Measurements from ENCODE around the gene DYSF. TPM values are rescaled to one million over a fixed set of nuclear protein-coding genes. Genes with fewer than 3 reads are reported as not detected.

Gene DYSF
- total RNA-seq, 1 experiment from 2014 or later: 5.5 TPM

DNA sequence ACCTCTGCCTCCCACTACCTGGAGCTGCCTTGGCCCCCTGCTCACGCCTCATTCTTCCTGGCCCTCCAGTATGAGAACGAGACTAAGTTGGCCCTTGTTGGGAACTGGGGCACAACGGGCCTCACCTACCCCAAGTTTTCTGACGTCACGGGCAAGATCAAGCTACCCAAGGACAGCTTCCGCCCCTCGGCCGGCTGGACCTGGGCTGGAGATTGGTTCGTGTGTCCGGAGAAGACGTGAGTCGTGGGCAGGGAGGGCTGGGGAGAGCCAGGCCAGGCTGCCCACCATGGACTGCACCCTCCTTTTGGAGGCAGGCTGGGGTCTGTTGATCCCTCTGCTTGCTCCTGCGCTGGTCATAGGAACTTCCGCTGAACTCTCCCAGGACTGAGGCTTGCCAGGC is 114.7 kb downstream of the DYSF start:
- peaks cover 9% of the 10 kb centered on the region for H3K9me3 ChIP-seq (ENCODE audit: control insufficient read depth, low read depth, low read length)
- Mint-ChIP-seq H3K27ac (no peak overlapping the region), H3K36me3 (ENCODE audit: insufficient read depth in 1 of 3, low read depth in 3 of 3) (no peaks in the 10 kb centered on the region; a peak in 1 of 7 replicates), H3K9me3 (no peaks in the 10 kb centered on the region), H3K27me3 (ENCODE audit: low read depth) (no peaks in the 10 kb centered on the region), H3K4me3 (no peak overlapping the region), H3K4me1 (no peaks in the 10 kb centered on the region)
- no peak overlapping the region for H3K4me2 ChIP-seq (ENCODE audit: insufficient read depth, insufficient read length, low read length)
- H3K56ac ChIP-seq (ENCODE audit: insufficient read length, low read depth, low read length): no peak overlapping the region
- no peak overlapping the region for H2BK12ac ChIP-seq (ENCODE audit: insufficient read length, low read depth, low read length)
- no peak overlapping the region; the same call in 1 of the 2 replicates for H3K14ac ChIP-seq (ENCODE audit: insufficient read depth, low read length)
- no peak overlapping the region for H3T11ph ChIP-seq (ENCODE audit: low read length)
- H3K18ac ChIP-seq (ENCODE audit: insufficient read length, low read depth, low read length): no peak overlapping the region
- H3K23ac ChIP-seq (ENCODE audit: insufficient read length, low read depth, low read length): no peak overlapping the region
- TF ChIP-seq, protein P1, sequence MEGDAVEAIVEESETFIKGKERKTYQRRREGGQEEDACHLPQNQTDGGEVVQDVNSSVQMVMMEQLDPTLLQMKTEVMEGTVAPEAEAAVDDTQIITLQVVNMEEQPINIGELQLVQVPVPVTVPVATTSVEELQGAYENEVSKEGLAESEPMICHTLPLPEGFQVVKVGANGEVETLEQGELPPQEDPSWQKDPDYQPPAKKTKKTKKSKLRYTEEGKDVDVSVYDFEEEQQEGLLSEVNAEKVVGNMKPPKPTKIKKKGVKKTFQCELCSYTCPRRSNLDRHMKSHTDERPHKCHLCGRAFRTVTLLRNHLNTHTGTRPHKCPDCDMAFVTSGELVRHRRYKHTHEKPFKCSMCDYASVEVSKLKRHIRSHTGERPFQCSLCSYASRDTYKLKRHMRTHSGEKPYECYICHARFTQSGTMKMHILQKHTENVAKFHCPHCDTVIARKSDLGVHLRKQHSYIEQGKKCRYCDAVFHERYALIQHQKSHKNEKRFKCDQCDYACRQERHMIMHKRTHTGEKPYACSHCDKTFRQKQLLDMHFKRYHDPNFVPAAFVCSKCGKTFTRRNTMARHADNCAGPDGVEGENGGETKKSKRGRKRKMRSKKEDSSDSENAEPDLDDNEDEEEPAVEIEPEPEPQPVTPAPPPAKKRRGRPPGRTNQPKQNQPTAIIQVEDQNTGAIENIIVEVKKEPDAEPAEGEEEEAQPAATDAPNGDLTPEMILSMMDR (conservative IDR thresholded peaks at IDR 0.05): no peak
- no peak overlapping the region for H2BK5ac ChIP-seq (ENCODE audit: insufficient read length, low read length)
- no peak overlapping the region for H2BK120ac ChIP-seq (ENCODE audit: low read depth, low read length, poor library complexity, severe bottlenecking)
- H2AFZ ChIP-seq (ENCODE audit: low read length): no peak overlapping the region
- H3K79me2 ChIP-seq (ENCODE audit: insufficient read depth, low read length): no peaks in the 10 kb centered on the region
- H4K8ac ChIP-seq (replicated peaks; ENCODE audit: insufficient read length, low read depth, low read length): no peak overlapping the region
- no peak overlapping the region for H3K9ac ChIP-seq (ENCODE audit: extremely low read depth, insufficient read length, low read length)
- H2BK20ac ChIP-seq (ENCODE audit: low read depth, low read length, poor library complexity, severe bottlenecking): no peak overlapping the region
- no peaks in the 10 kb centered on the region for H3K23me2 ChIP-seq (ENCODE audit: insufficient read length, low read depth, low read length, poor library complexity, severe bottlenecking)
- H4K20me1 ChIP-seq (ENCODE audit: control insufficient read depth, insufficient read depth, insufficient read length): no peaks in the 10 kb centered on the region
- WGBS (ENCODE audit: extremely low coverage, insufficient read length, low lambda C conversion rate): no CpG with 5 or more reads among the region's 14 CpGs
- H3K27me3 ChIP-seq (ENCODE audit: insufficient read depth, low read length): no peaks in the 10 kb centered on the region
- no peaks in the 10 kb centered on the region for H3K79me1 ChIP-seq (ENCODE audit: insufficient read depth, low read depth, low read length, poor library complexity, severe bottlenecking)
- no peak overlapping the region for H3K4ac ChIP-seq (ENCODE audit: low read depth, low read length)
- no peaks in the 10 kb centered on the region for H3K4me1 ChIP-seq (ENCODE audit: insufficient read depth, low read length)
- H2AK5ac ChIP-seq (ENCODE audit: insufficient read length, low read length): no peak overlapping the region
- H4K91ac ChIP-seq (ENCODE audit: insufficient read length, low read depth, low read length): no peak overlapping the region
- no peak overlapping the region for H4K5ac ChIP-seq (ENCODE audit: insufficient read length, low read depth, low read length)
- H2BK15ac ChIP-seq (ENCODE audit: low read depth, low read length): no peak overlapping the region
- H3K27ac ChIP-seq (ENCODE audit: insufficient read length, low read depth, low read length): no peak overlapping the region
- no peak for DNase-seq

Data from H9 (cell line).